NCI-H2171 treated with DMSO at 0.1 percent for 48 hours (cell line): Measurements from ENCODE around the gene C1QTNF9.
"Not testable (repeated sequence)": the region's sequence is repeated elsewhere in the genome, so short reads cannot be mapped to it uniquely, and the experiment has no call there.

Experiments used
- DNase-seq: peaks from one replicate; lab custom pipeline; 2025; lab: John Stamatoyannopoulos, UW

Gene C1QTNF9

GRCh38 chr13:24361852-24362366 lies 52.5 kb downstream of the C1QTNF9 start:
- DNase-seq = no peak

GRCh38 chr13:24362435-24362952 lies 53.1 kb downstream of the C1QTNF9 start:
- no peak for DNase-seq

- no peak for DNase-seq
These were observed 55.8 kb downstream of the C1QTNF9 start for GRCh38 chr13:24365191-24365590.

GRCh38 chr13:24366315-24366714 lies 56.9 kb downstream of the C1QTNF9 start:
- DNase-seq = not testable (repeated sequence)

DNA sequence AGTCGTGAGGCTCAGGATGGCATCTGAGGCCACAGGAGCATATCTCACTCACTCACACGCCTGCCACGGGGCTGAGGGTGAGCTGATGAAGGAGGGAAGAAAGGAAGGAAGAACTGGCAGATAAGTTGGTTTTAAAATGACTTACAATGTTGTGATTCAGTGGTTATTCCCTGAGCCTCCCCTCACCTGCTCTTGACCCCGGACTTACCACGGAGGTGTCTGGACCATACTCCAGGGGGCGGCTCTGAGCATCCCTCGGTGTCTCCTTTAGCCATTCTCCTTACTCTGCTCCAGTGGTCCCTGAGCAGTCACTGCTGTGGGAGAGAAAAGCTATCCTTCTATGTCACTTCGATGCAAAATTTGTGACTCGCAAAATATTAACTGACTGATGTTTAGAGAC lies 61.9 kb downstream of the C1QTNF9 start:
- not testable (repeated sequence) for DNase-seq
